ENCODE results near the gene SMG7.

GRCh38 chr1:183473217-183473536 lies 878 bp downstream of the SMG7 start:
- TF ChIP-seq MAX (IDR thresholded peaks at IDR 0.05; ENCODE audit: low read depth, low read length) (no peak), CTCF (IDR thresholded peaks at IDR 0.05; ENCODE audit: low read depth, low read length) (no peak), POLR2A (IDR thresholded peaks at IDR 0.05; ENCODE audit: extremely low read depth, insufficient read length) (no peak)

Measured in NB4 (cell line).